Stimulated activated naive CD8-positive, alpha-beta T cell treated with anti-CD3 and anti-CD28 coated beads, Interleukin-15, amount 100 ng/mL, for 72 hours (primary cell): ENCODE results near the gene HOXB9.

Experiments
- ATAC-seq: fragments of 150-1000 bp; cut with Tn5 transposase; 2 replicates; pipeline ENCODE4 v1.10.0; 2021; ENCODE audit warnings: mild to moderate bottlenecking, moderate library complexity
- DNase-seq, 2 donors: peaks; one replicate each; pipeline ENCODE4 v3.0.0; 2021 to 2022
- H3K27ac Mint-ChIP-seq, 2 donors: one replicate each; pipeline ENCODE4 v1.8.0; 2022; ENCODE audit warnings: mild to moderate bottlenecking in 2 of 2, mixed read lengths in 2 of 2, moderate library complexity in 2 of 2
- H3K27me3 Mint-ChIP-seq: one replicate; pipeline ENCODE4 v1.8.0; 2022; ENCODE audit warnings: mixed read lengths
- H3K4me1 Mint-ChIP-seq: one replicate; pipeline ENCODE4 v1.8.0; 2022; ENCODE audit warnings: mild to moderate bottlenecking, mixed read lengths
- H3K4me3 Mint-ChIP-seq, 2 donors: one replicate each; pipeline ENCODE4 v1.8.0; 2022; ENCODE audit warnings: mild to moderate bottlenecking in 2 of 2, mixed read lengths in 2 of 2, moderate library complexity in 1 of 2
- H3K9me3 Mint-ChIP-seq, 2 donors: one replicate each; pipeline ENCODE4 v1.8.0; 2022; ENCODE audit warnings: mixed read lengths in 2 of 2

HOXB9 gene

GRCh38 chr17:48626245-48627117 is at the start of gene HOXB9:
Gene HOXB9, minus strand, starts transcription at chr17:48626358. Its CDS starts 89 bp downstream, at chr17:48626269.
- Mint-ChIP-seq H3K27ac (peak within 1 kb of the TSS; percentile 99 to 100), H3K4me3 (peak within 1 kb of the TSS; percentile 88 to 90), H3K9me3 (no peaks in the 10 kb centered on the region), H3K4me1 (peaks cover 20% of the 10 kb centered on the region), H3K27me3 (peaks cover 94% of the 10 kb centered on the region)
- peak; percentile 84 for ATAC-seq
- peak; percentile 72 to 82 for DNase-seq

GRCh38 chr17:48672340-48672739 is 46.2 kb upstream of the HOXB9 start:
- DNase-seq = no peak

GRCh38 chr17:48671697-48672171 is 45.6 kb upstream of the HOXB9 start:
- H3K27ac Mint-ChIP-seq = peak overlapping the region in 1 of 2 donors; percentile 35
- peaks cover 6% of the 10 kb centered on the region for H3K4me1 Mint-ChIP-seq
- H3K4me3 Mint-ChIP-seq = peak overlapping the region; percentile 44 to 64
- H3K27me3 Mint-ChIP-seq = peaks cover 64% of the 10 kb centered on the region
- DNase-seq (peak; percentile 57 to 63), ATAC-seq (no peak)
- H3K9me3 Mint-ChIP-seq = no peaks in the 10 kb centered on the region

More at GRCh38 chr17:48672340-48672739, 46.2 kb upstream of the HOXB9 start:
- H3K9me3 Mint-ChIP-seq = no peaks in the 10 kb centered on the region
- H3K27me3 Mint-ChIP-seq = peaks cover 65% of the 10 kb centered on the region
- H3K27ac Mint-ChIP-seq = no peak overlapping the region
- peaks cover 6% of the 10 kb centered on the region for H3K4me1 Mint-ChIP-seq
- H3K4me3 Mint-ChIP-seq = no peak overlapping the region
- ATAC-seq = no peak

- Mint-ChIP-seq H3K4me3 (no peak overlapping the region), H3K27ac (no peak overlapping the region), H3K27me3 (peaks cover 28% of the 10 kb centered on the region), H3K9me3 (no peaks in the 10 kb centered on the region), H3K4me1 (no peaks in the 10 kb centered on the region)
- DNase-seq = no peak
- no peak for ATAC-seq
These were observed 37.2 kb upstream of the HOXB9 start for GRCh38 chr17:48663134-48663924.

- Mint-ChIP-seq H3K27me3 (peaks cover 12% of the 10 kb centered on the region), H3K27ac (no peak overlapping the region), H3K9me3 (no peaks in the 10 kb centered on the region), H3K4me3 (no peak overlapping the region), H3K4me1 (no peaks in the 10 kb centered on the region)
- ATAC-seq (no peak), DNase-seq (no peak)
These were observed 29.8 kb upstream of the HOXB9 start for GRCh38 chr17:48655913-48656312.

- Mint-ChIP-seq H3K4me3 (no peak overlapping the region), H3K4me1 (peaks cover 22% of the 10 kb centered on the region), H3K27me3 (peaks cover 61% of the 10 kb centered on the region), H3K27ac (no peak overlapping the region), H3K9me3 (no peaks in the 10 kb centered on the region)
- ATAC-seq (no peak), DNase-seq (no peak)
These were observed 23.6 kb upstream of the HOXB9 start for GRCh38 chr17:48649741-48650140.

- peak overlapping the region; percentile 75 to 95 for H3K4me3 Mint-ChIP-seq
- peaks cover 79% of the 10 kb centered on the region for H3K27me3 Mint-ChIP-seq
- H3K4me1 Mint-ChIP-seq = peaks cover 24% of the 10 kb centered on the region
- DNase-seq (no peak), ATAC-seq (no peak)
- H3K9me3 Mint-ChIP-seq = no peaks in the 10 kb centered on the region
- no peak overlapping the region for H3K27ac Mint-ChIP-seq
These were observed 21.7 kb upstream of the HOXB9 start for GRCh38 chr17:48647963-48648245.

- ATAC-seq (peak; percentile 30), DNase-seq (no peak)
- H3K4me3 Mint-ChIP-seq = peak overlapping the region; percentile 75 to 95
These were observed 21.2 kb upstream of the HOXB9 start for GRCh38 chr17:48647103-48647962.

GRCh38 chr17:48646183-48647102 is 20.3 kb upstream of the HOXB9 start:
- Mint-ChIP-seq H3K4me1 (peaks cover 38% of the 10 kb centered on the region), H3K9me3 (no peaks in the 10 kb centered on the region), H3K27me3 (peaks cover 94% of the 10 kb centered on the region), H3K4me3 (peak overlapping the region; percentile 75 to 95), H3K27ac (no peak overlapping the region)
- DNase-seq (peak in 1 of 2 donors; percentile 27), ATAC-seq (peak; percentile 76)

More at GRCh38 chr17:48647103-48647962, 21.2 kb upstream of the HOXB9 start:
- Mint-ChIP-seq H3K27ac (peak overlapping the region in 1 of 2 donors; percentile 73), H3K9me3 (no peaks in the 10 kb centered on the region), H3K27me3 (peaks cover 85% of the 10 kb centered on the region), H3K4me1 (peaks cover 29% of the 10 kb centered on the region)

GRCh38 chr17:48645639-48646182 is 19.6 kb upstream of the HOXB9 start:
- Mint-ChIP-seq H3K27ac (no peak overlapping the region), H3K4me1 (peaks cover 42% of the 10 kb centered on the region), H3K4me3 (peak overlapping the region; percentile 75 to 95), H3K27me3 (peaks cover 100% of the 10 kb centered on the region), H3K9me3 (no peaks in the 10 kb centered on the region)
- no peak for ATAC-seq
- DNase-seq = no peak

- DNase-seq (no peak), ATAC-seq (no peak)
- Mint-ChIP-seq H3K27ac (no peak overlapping the region), H3K4me3 (no peak overlapping the region), H3K9me3 (no peaks in the 10 kb centered on the region), H3K4me1 (peaks cover 42% of the 10 kb centered on the region), H3K27me3 (peaks cover 100% of the 10 kb centered on the region)
These were observed 18.9 kb upstream of the HOXB9 start for GRCh38 chr17:48644910-48645557.

GRCh38 chr17:48644159-48644558 is 18.0 kb upstream of the HOXB9 start:
- DNase-seq (no peak), ATAC-seq (no peak)
- Mint-ChIP-seq H3K27ac (no peak overlapping the region), H3K9me3 (no peaks in the 10 kb centered on the region), H3K4me3 (no peak overlapping the region), H3K4me1 (peaks cover 42% of the 10 kb centered on the region), H3K27me3 (peaks cover 100% of the 10 kb centered on the region)

GRCh38 chr17:48643697-48644012 is 17.5 kb upstream of the HOXB9 start:
- H3K4me3 Mint-ChIP-seq = no peak overlapping the region
- DNase-seq (no peak), ATAC-seq (no peak)
- peaks cover 100% of the 10 kb centered on the region for H3K27me3 Mint-ChIP-seq
- H3K4me1 Mint-ChIP-seq = peaks cover 42% of the 10 kb centered on the region
- no peak overlapping the region for H3K27ac Mint-ChIP-seq
- H3K9me3 Mint-ChIP-seq = no peaks in the 10 kb centered on the region
